ENCODE data around the gene CCL17.
A peak's percentile ranks its signal among the peaks of the same experiment; 100 is the strongest.
"Not testable (repeated sequence)": the region's sequence is repeated elsewhere in the genome, so short reads cannot be mapped to it uniquely, and the experiment has no call there.

Gene CCL17

DNA sequence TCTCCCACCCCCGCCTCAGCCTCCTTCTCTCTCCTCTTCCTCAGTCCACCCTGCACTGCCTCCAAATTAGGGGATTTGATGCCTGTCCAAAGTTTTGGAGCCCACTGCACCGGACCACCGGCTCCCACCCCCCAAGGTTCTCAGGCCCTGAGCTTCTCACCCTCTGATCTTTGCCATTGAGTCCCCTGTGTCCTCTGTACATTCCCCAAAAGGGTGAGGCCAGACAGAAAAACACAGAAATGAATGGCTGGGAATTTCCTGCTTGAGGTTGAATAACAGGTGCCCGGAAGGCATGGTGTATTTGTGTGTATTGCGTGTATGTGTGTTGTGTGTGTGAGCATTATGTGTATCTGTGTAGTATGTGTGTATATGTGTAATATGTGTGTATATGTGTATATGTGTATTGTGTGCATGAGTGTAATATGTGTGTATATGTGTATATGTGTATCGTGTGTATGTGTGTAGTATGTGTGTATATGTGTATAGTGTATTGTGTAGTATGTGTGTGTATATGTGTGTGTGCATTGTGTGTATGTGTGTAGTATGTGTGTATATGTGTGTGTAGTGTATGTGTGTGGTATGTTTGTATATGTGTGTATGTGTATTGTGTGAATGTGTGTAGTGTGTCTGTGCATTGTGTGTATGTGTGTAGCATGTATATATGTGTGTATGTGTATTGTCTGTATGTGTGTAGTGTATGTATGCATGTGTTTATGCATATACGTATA, 16.0 kb upstream of the CCL17 start:
- no peak for DNase-seq (ENCODE audit: insufficient read length)
- peak; percentile 89 for FAIRE-seq
- TF ChIP-seq POLR2A (IDR thresholded peaks at IDR 0.05; ENCODE audit: low read depth, low read length) (peak; percentile 57), POLR2AphosphoS5 (IDR thresholded peaks at IDR 0.05; ENCODE audit: low read depth, low read length) (peak; percentile 64; the same call in 1 of the 2 replicates), TAF1 (IDR thresholded peaks at IDR 0.05; ENCODE audit: borderline replicate concordance, low read depth, low read length) (no peak)

DNA sequence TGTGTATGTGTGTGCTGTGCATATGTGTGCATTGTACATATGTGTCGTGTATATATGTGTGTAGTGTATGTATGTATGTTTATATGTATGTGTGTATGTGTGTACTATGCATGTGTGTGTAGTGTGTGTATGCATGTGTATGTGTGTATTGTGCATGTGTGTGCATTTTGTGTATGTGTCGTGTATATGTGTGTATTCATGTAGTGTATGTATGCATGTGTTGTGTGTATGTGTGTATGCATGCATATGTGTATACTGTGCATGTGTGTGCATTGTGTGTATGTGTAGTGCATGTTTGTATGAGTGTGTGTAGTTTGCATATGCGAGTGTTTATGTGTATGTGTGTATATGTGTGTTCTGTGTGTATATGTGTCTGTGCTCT, 15.5 kb upstream of the CCL17 start:
- TF ChIP-seq POLR2A (IDR thresholded peaks at IDR 0.05; ENCODE audit: low read depth, low read length) (no peak), TAF1 (IDR thresholded peaks at IDR 0.05; ENCODE audit: borderline replicate concordance, low read depth, low read length) (no peak), POLR2AphosphoS5 (IDR thresholded peaks at IDR 0.05; ENCODE audit: low read depth, low read length) (no peak)
- no peak for DNase-seq (ENCODE audit: insufficient read length)
- no peak for FAIRE-seq

DNA sequence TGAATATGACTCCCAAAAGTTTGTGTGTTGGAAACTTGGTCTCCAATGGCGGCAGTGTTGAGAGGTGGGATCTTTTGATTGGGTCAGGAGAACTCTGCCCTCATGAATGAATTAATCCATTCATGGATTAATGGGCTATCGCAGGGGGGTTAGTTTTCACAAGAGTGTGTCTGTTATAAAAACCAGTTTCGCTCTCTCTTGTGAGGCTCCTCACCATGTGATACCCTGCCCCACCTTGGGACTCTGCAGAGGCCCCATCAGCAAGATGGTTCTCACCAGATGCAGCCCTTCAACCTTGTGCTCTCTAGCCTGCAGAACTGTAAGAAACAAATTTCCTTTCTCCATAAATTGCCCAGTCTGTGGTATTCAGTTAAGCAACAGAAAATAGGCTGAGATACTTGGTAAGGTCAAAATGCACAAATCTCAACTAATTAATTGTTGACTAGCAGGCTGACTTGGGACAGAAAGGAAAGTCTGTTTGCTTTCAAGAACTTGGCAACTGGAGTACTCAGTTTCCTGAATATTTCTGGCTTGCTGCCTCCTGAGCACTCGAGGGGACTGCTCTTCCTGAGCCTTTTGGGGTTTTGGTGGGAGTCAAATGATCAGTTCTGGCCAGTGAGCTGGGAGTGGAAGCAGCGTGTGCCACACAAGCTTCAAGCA, 13.8 kb upstream of the CCL17 start:
- TF ChIP-seq POLR2A (IDR thresholded peaks at IDR 0.05; ENCODE audit: low read depth, low read length) = no peak
- TF ChIP-seq POLR2AphosphoS5 (IDR thresholded peaks at IDR 0.05; ENCODE audit: low read depth, low read length) = no peak
- TF ChIP-seq TAF1 (IDR thresholded peaks at IDR 0.05; ENCODE audit: borderline replicate concordance, low read depth, low read length) = no peak
- no peak for DNase-seq (ENCODE audit: insufficient read length)
- FAIRE-seq = no peak

DNA sequence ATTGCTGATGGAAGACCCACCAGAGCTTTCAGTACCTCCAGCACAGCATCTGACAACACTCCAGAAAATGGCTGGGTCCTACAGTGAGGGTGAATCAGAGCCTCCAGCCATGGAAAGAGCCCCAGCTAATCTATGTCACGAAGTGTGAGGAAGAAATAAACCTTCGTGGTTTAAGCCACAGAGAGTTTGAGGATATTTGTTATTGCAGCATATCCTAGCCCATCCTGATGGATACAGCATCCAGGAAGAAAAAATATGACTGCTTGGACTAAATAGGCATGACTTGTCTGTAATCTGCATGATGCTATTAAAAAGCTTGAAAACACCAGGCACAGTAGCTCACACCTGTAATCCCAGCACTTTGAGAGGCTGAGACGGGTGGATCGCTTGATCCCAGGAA, 13.3 kb upstream of the CCL17 start:
- TF ChIP-seq POLR2AphosphoS5 (IDR thresholded peaks at IDR 0.05; ENCODE audit: low read depth, low read length) (no peak), TAF1 (IDR thresholded peaks at IDR 0.05; ENCODE audit: borderline replicate concordance, low read depth, low read length) (no peak), POLR2A (IDR thresholded peaks at IDR 0.05; ENCODE audit: low read depth, low read length) (no peak)
- FAIRE-seq = no peak
- DNase-seq (ENCODE audit: insufficient read length) = no peak

DNA sequence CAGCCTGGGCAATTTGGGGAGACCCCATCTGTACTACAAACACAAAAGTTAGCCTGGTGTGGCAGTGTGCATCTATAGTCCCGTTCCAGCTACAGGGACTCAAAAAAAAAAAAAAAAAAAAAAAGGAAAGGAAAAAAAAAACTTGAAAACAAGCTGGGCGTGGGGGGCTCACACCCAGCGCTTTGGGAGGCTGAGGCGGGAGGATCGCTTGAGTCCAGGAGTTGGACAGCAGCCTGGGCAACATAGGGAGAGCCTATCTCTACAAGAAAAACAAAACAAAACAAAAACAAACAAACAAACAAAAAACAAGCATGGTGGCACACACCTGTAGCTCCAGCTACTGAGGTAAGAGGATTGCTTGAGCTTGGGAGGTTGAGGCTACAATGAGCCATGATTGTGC, 12.9 kb upstream of the CCL17 start:
- no peak for FAIRE-seq

DNA sequence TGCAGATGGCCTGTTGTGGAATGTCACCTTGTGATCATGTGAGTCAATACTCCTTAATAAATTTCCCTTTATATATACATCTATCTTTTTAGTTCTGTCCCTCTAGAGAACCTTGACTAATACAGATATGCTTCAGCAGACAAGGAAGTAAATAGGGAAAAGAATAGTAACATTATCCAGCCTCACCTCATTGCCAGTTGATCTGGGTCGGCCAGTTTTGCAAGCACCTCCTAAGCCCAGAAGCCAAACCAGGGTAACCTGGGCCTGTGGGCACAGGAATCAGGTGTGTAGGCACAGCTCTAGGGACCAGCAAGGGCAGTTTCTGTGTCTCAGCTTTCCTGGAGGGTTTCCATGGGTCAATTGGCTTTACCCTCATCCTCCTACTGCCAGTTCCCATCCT, 11.9 kb upstream of the CCL17 start:
- DNase-seq (ENCODE audit: insufficient read length) = no peak
- FAIRE-seq = no peak
- TF ChIP-seq POLR2A (IDR thresholded peaks at IDR 0.05; ENCODE audit: low read depth, low read length) (no peak), TAF1 (IDR thresholded peaks at IDR 0.05; ENCODE audit: borderline replicate concordance, low read depth, low read length) (no peak), POLR2AphosphoS5 (IDR thresholded peaks at IDR 0.05; ENCODE audit: low read depth, low read length) (no peak)

More for the DNA sequence above, 12.9 kb upstream of the CCL17 start:
- no peak for DNase-seq (ENCODE audit: insufficient read length)
- TF ChIP-seq POLR2AphosphoS5 (IDR thresholded peaks at IDR 0.05; ENCODE audit: low read depth, low read length) (no peak), TAF1 (IDR thresholded peaks at IDR 0.05; ENCODE audit: borderline replicate concordance, low read depth, low read length) (no peak), POLR2A (IDR thresholded peaks at IDR 0.05; ENCODE audit: low read depth, low read length) (no peak)

DNA sequence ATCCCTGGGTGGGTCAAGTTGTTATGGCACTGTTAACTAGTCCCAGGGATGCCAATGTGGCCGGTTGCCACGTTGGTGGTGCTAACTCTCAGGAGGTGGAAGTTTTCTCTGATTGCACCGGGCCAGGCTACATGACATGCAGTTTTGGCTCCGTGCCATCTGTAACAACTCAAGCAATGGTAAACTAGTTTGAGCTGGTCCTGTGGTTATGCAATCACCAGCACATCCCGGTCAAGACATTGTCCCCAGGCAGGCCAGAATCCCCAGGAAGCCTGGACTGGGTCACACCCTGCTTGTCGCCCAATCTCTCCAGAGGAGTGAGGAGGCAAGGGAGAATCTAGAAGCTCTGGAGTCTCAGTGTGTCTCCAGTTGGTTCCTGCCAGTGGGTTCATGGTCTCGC, 10.1 kb upstream of the CCL17 start:
- DNase-seq (ENCODE audit: insufficient read length) (no peak), FAIRE-seq (no peak)
- TF ChIP-seq TAF1 (IDR thresholded peaks at IDR 0.05; ENCODE audit: borderline replicate concordance, low read depth, low read length) = no peak
- TF ChIP-seq POLR2AphosphoS5 (IDR thresholded peaks at IDR 0.05; ENCODE audit: low read depth, low read length) = no peak
- TF ChIP-seq POLR2A (IDR thresholded peaks at IDR 0.05; ENCODE audit: low read depth, low read length) = no peak

DNA sequence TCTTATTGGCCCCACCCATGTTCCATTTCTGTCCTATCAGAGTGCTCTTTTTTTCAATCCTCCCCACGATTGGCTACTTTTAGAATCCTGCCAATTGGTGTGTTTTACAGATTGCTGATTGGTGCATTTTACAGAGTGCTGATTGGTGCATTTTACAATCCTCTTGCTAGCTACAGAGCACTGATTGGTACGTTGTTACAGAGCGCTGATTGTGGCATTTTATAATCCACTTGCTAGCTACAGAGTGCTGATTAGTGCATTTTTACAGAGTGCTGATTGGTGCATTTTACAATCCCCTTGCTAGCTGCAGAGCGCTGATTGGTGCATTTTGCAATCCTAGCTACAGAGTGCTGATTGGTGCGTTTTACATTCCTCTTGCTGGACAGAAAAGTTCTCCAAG, 9.5 kb upstream of the CCL17 start:
- TF ChIP-seq TAF1 (IDR thresholded peaks at IDR 0.05; ENCODE audit: borderline replicate concordance, low read depth, low read length) = no peak
- no peak for TF ChIP-seq POLR2A (IDR thresholded peaks at IDR 0.05; ENCODE audit: low read depth, low read length)
- TF ChIP-seq POLR2AphosphoS5 (IDR thresholded peaks at IDR 0.05; ENCODE audit: low read depth, low read length) = no peak
- DNase-seq (ENCODE audit: insufficient read length) (no peak), FAIRE-seq (no peak)

DNA sequence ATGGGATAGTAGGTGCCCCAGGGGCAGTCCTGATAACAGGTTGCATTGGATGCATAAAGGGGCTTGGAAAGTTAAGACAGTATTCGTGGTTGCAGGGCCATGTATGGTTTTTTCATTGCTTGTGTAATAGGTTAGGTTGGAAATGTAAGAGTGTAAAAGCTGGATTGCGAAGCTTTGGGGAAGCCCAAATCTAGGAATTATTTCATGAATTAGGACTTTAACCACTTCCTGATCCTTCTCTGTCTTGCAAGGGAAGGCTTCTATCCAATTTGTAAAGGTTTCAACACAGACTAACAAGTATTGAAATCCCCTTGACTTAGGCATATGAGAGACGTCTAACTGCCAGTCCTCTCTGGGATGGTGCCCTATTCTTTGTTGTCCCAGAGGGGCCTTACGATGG, 7.8 kb upstream of the CCL17 start:
- DNase-seq (ENCODE audit: insufficient read length) (no peak), FAIRE-seq (no peak)
- TF ChIP-seq POLR2A (IDR thresholded peaks at IDR 0.05; ENCODE audit: low read depth, low read length) (no peak), TAF1 (IDR thresholded peaks at IDR 0.05; ENCODE audit: borderline replicate concordance, low read depth, low read length) (no peak), POLR2AphosphoS5 (IDR thresholded peaks at IDR 0.05; ENCODE audit: low read depth, low read length) (no peak)

DNA sequence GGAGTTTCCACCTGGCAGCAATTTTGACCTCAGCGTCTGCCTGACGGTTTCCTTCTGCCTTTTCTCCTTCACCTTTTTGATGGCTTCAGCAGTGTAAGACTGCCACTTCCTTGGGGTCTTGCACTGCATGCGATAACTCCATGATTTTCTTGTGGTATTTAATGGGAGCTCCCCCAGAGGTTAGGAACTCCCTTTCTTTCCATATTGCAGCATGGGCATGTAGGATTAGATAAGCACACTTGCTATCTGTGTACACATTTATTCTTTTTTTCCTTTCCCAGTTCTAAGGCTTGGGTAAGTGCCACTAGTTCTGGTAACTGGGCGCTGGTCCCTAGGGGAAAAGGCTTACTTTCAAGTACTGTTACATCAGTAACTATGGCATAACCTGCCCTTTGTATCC, 7.1 kb upstream of the CCL17 start:
- not testable (repeated sequence) for FAIRE-seq; DNase-seq (ENCODE audit: insufficient read length)

DNA sequence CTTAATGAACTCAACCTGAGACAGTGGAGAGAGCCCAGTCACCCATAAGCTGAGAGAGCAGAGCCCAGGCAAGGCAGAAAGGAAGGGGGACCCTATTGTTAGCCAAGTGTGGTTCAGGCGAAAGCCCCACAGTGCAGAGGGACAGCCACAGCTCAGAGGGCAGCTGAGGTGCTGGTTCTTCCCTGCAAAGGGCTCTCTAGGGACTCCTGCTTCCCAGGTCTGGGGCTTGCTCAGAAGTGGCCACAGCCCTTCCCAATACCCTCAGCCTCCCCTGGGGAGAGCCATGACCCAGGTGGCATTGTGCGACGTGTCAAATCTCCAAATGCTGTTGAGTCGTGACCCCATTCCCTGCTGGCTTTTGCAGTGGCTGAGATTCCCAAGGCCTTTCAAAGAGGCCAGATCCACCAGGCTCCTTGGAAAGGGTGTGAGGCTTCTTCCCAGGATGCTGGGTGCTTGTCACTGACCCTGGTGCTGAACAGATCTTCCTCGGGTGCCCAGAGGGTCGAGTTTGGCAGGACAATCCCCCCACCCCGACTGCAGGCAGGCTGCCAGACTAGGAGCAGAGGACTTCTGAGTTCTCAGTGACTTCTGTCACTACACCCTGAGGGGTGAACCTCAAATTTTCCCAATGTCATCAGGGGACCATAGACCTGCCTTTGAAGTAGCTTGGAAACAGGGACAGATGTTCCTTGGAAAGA, 2.5 kb upstream of the CCL17 start:
- TF ChIP-seq POLR2A (IDR thresholded peaks at IDR 0.05; ENCODE audit: low read depth, low read length) (no peak), TAF1 (IDR thresholded peaks at IDR 0.05; ENCODE audit: borderline replicate concordance, low read depth, low read length) (no peak), POLR2AphosphoS5 (IDR thresholded peaks at IDR 0.05; ENCODE audit: low read depth, low read length) (no peak)
- DNase-seq (ENCODE audit: insufficient read length) = no peak
- FAIRE-seq = peak; percentile 40

DNA sequence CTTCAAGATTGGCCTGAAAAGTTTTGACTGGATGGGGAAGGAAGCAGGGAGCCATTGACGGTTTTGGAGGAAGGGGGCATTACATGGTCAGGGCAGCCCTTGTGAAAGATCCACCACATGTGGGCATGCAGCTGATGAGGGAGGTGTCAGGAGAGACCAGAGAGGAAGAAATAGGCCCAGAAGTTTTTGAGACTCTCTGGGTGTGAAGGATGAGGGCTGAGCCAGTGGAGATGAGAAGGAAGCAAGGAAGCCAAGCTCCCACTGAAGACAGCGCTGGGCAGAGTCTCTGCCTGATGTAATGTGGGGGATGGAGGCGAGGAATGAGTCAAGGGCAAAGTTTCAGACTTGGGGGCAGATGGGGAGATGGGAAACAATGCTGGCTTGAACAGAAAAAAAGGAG, 530 bp downstream of the CCL17 start:
- no peak for DNase-seq (ENCODE audit: insufficient read length)
- no peak for FAIRE-seq
- no peak for TF ChIP-seq POLR2A (IDR thresholded peaks at IDR 0.05; ENCODE audit: low read depth, low read length)
- TF ChIP-seq TAF1 (IDR thresholded peaks at IDR 0.05; ENCODE audit: borderline replicate concordance, low read depth, low read length) = no peak

Data from GM12892 (cell line).